Measurements from ENCODE around the gene PDLIM1. TPM values are rescaled to one million over a fixed set of nuclear protein-coding genes. Genes with fewer than 3 reads are reported as not detected.

The PDLIM1 gene
- polyA plus RNA-seq, 1 of the 3 experiments (the other 2 are of a cell fraction), result 97.2 TPM

DNA sequence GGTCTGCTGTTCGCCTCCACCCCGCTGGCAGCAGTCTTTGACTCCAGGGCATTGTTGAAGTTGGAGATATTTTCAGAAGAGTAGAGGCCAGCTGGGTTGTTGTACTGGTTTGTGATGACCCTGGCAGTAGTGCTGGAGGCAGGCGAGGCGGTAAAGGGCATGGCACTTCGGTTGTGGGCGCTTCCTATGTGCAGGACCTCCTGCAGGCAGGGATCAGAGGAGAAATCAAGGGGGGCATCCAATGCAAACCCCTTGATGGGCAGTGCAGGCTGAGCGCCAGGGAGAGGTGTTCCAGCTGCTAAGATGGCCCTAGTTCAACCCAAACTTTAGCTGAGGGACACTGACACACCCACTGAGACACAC is 27.0 kb downstream of the PDLIM1 start:
- DNase-seq, result no peak
- no peaks in the 10 kb centered on the region for H3K9me3 ChIP-seq
- H3K4me3 ChIP-seq (ENCODE audit: low read depth in 2 of 2, low read length in 1 of 2), result no peak overlapping the region
- whole genome bisulfite sequencing (ENCODE audit: low lambda C conversion rate), result 83% methylated on average over 7 of the region's 7 CpGs
- peaks cover 3 to 30% of the 10 kb centered on the region in 2 experiments for H3K36me3 ChIP-seq (replicated peaks in 1 of 2; ENCODE audit: control insufficient read depth in 1 of 2, insufficient read depth in 2 of 2, low read length in 1 of 2)
- no peak for TF ChIP-seq RAD21 (IDR thresholded peaks at IDR 0.05; ENCODE audit: low read length)
- TF ChIP-seq JUND (IDR thresholded peaks at IDR 0.05), result no peak
- TF ChIP-seq SMC3 (IDR thresholded peaks at IDR 0.05; ENCODE audit: low read depth, low read length), result no peak
- TF ChIP-seq, protein P1, sequence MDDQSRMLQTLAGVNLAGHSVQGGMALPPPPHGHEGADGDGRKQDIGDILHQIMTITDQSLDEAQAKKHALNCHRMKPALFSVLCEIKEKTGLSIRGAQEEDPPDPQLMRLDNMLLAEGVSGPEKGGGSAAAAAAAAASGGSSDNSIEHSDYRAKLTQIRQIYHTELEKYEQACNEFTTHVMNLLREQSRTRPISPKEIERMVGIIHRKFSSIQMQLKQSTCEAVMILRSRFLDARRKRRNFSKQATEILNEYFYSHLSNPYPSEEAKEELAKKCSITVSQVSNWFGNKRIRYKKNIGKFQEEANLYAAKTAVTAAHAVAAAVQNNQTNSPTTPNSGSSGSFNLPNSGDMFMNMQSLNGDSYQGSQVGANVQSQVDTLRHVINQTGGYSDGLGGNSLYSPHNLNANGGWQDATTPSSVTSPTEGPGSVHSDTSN (IDR thresholded peaks at IDR 0.05), result no peak
- no peak for TF ChIP-seq POLR2AphosphoS5 (IDR thresholded peaks at IDR 0.05; ENCODE audit: low read depth, low read length)
- TF ChIP-seq, protein P2, sequence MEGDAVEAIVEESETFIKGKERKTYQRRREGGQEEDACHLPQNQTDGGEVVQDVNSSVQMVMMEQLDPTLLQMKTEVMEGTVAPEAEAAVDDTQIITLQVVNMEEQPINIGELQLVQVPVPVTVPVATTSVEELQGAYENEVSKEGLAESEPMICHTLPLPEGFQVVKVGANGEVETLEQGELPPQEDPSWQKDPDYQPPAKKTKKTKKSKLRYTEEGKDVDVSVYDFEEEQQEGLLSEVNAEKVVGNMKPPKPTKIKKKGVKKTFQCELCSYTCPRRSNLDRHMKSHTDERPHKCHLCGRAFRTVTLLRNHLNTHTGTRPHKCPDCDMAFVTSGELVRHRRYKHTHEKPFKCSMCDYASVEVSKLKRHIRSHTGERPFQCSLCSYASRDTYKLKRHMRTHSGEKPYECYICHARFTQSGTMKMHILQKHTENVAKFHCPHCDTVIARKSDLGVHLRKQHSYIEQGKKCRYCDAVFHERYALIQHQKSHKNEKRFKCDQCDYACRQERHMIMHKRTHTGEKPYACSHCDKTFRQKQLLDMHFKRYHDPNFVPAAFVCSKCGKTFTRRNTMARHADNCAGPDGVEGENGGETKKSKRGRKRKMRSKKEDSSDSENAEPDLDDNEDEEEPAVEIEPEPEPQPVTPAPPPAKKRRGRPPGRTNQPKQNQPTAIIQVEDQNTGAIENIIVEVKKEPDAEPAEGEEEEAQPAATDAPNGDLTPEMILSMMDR (IDR thresholded peaks at IDR 0.05), result no peak
- TF ChIP-seq FOXM1 (IDR thresholded peaks at IDR 0.05; ENCODE audit: low read depth), result no peak
- no peak for TF ChIP-seq CHD2 (IDR thresholded peaks at IDR 0.05; ENCODE audit: low read length, partially characterized antibody)
- TF ChIP-seq YY1 (IDR thresholded peaks at IDR 0.05; ENCODE audit: low read depth), result no peak
- no peak for TF ChIP-seq GABPA (IDR thresholded peaks at IDR 0.05; ENCODE audit: low read depth)
- no peak for TF ChIP-seq NRF1 (IDR thresholded peaks at IDR 0.05; ENCODE audit: low read depth, low read length)
- no peak for TF ChIP-seq GATA2 (CRISPR knock-in tag; IDR thresholded peaks at IDR 0.05)
- TF ChIP-seq TCF12 (IDR thresholded peaks at IDR 0.05), result no peak
- TF ChIP-seq USF1 (IDR thresholded peaks at IDR 0.05; ENCODE audit: borderline replicate concordance, low read depth), result no peak
- no peak for TF ChIP-seq TAF1 (IDR thresholded peaks at IDR 0.05; ENCODE audit: borderline replicate concordance, low read depth, low read length)
- TF ChIP-seq MXI1 (IDR thresholded peaks at IDR 0.05; ENCODE audit: low read depth, low read length), result no peak
- TF ChIP-seq, protein P3, sequence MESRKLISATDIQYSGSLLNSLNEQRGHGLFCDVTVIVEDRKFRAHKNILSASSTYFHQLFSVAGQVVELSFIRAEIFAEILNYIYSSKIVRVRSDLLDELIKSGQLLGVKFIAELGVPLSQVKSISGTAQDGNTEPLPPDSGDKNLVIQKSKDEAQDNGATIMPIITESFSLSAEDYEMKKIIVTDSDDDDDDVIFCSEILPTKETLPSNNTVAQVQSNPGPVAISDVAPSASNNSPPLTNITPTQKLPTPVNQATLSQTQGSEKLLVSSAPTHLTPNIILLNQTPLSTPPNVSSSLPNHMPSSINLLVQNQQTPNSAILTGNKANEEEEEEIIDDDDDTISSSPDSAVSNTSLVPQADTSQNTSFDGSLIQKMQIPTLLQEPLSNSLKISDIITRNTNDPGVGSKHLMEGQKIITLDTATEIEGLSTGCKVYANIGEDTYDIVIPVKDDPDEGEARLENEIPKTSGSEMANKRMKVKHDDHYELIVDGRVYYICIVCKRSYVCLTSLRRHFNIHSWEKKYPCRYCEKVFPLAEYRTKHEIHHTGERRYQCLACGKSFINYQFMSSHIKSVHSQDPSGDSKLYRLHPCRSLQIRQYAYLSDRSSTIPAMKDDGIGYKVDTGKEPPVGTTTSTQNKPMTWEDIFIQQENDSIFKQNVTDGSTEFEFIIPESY (IDR thresholded peaks at IDR 0.05; ENCODE audit: borderline replicate concordance, low read depth), result no peak
- H3K9me2 ChIP-seq, result no peaks in the 10 kb centered on the region
- H3K9ac ChIP-seq, result no peak overlapping the region
- POLR2A ChIA-PET, result no interaction called here
- H3K27ac ChIP-seq (ENCODE audit: low read depth in 2 of 2, low read length in 1 of 2), result no peak overlapping the region
- CTCF ChIA-PET, result interaction anchor here (0.6 to 4.7 kb wide), 5 partner anchors 18 to 114 kb away, joined by 3 to 17 read pairs (median 8); no protein-coding TSS in a partner anchor
- no peak overlapping the region for H2AFZ ChIP-seq (ENCODE audit: low read depth)
- H3K27me3 ChIP-seq (ENCODE audit: insufficient read depth), result no peaks in the 10 kb centered on the region
- peaks cover 7 to 28% of the 10 kb centered on the region in 2 experiments; a peak in 3 of 4 replicates for H3K4me1 ChIP-seq (ENCODE audit: control insufficient read depth in 1 of 2, insufficient read depth in 2 of 2, low read depth in 1 of 2, low read length in 1 of 2)
- H3K4me2 ChIP-seq, result no peak overlapping the region
- 0 out of 2 replicates have a peak, but pooled peaks cover 3% of the 10 kb centered on the region for H3K79me2 ChIP-seq (ENCODE audit: insufficient read depth)
- peaks cover 9% of the 10 kb centered on the region for H3F3A ChIP-seq (replicated peaks; ENCODE audit: insufficient read depth)
- no peaks in the 10 kb centered on the region for H4K20me1 ChIP-seq (ENCODE audit: insufficient read depth)

Data from SK-N-SH (cell line).